Psoas muscle (tissue), 8 donors: ENCODE results near the gene ANTKMT. TPM values are rescaled to one million over a fixed set of nuclear protein-coding genes. Genes with fewer than 3 reads are reported as not detected.

Experiments used
- ATAC-seq, 4 donors: fragments of 200-7000 bp; cut with Tn5 transposase; one replicate each; pipeline ENCODE4 v1.9.1; 2020; ENCODE audit warnings: moderate library complexity in 3 of 4, mild to moderate bottlenecking in 2 of 4
- DNase-seq, 2 donors: peaks; one replicate each; pipeline ENCODE4 v3.0.0-alpha.2; 2020
- H3K27ac ChIP-seq: fragments of 200-600 bp; one replicate; pipeline ENCODE4 v1.8.0; 2022
- H3K27me3 ChIP-seq, 3 donors: fragments of 200-600 bp in 1 of 3; one replicate each; pipeline versions ENCODE4 v1.6.1 to v1.8.0; 2013 to 2022; ENCODE audit warnings: low read length in 2 of 3, mild to moderate bottlenecking in 2 of 3, moderate library complexity in 1 of 3; ENCODE audit not compliant: insufficient read depth in 3 of 3
- H3K36me3 ChIP-seq, 2 donors: fragments of 200-600 bp in 1 of 2; one replicate each; pipeline versions ENCODE4 v1.6.1 to v1.8.0; 2013 to 2022; ENCODE audit warnings: low read depth in 1 of 2, mild to moderate bottlenecking in 1 of 2, moderate library complexity in 1 of 2; ENCODE audit not compliant: insufficient read depth in 1 of 2
- H3K4me1 ChIP-seq: fragments of 200-600 bp; one replicate; pipeline ENCODE4 v1.8.0; 2022
- H3K4me3 ChIP-seq: fragments of 200-600 bp; one replicate; pipeline ENCODE4 v1.8.0; 2022; ENCODE audit warnings: mild to moderate bottlenecking
- H3K9me3 ChIP-seq: fragments of 200-600 bp; one replicate; pipeline ENCODE4 v1.8.0; 2022
- WGBS, 3 donors: extraction: QIAGEN DNeasy Blood & Tissue Kit; methylation state at CpG; one replicate each; pipeline versions ENCODE4 v1.1.6 to v1.1.7; 2013; 5-methylcytosine and 5-hydroxymethylcytosine counted together
- intact Hi-C, 2 donors: fragments of 100-400 bp; cut with DNase I; formaldehyde crosslinking; loops; one replicate each; pipeline versions ENCODE4 v1.11.0 to v1.14.2; 2022
- polyA plus RNA-seq, 3 donors: library from polyadenylated mRNA; stranded (reverse); fragments of 200-250 nt; gene quantifications; one replicate each; pipeline ENCODE4 v1.2.3, GENCODE V29; 2013
- total RNA-seq, 4 donors: library from RNA; stranded (reverse); fragmentation: NEBNext Ultra II Directional in 2 of 4; extraction: Animal tissue kit (Norgen Biotek cat#: 25700) in 2 of 4; gene quantifications; one replicate each; pipeline versions ENCODE4 v1.2.1 to v1.2.4, GENCODE V29; 2021 to 2023
- TF ChIP-seq, protein P1 (sequence below): fragments of 200-600 bp; IDR thresholded peaks from one replicate; pipeline ENCODE4 v1.8.0; 2022; ENCODE audit warnings: antibody characterized with exemption
- donor health status: healthy with polysubstance abuse.
- donor health status: DM: no; HTN: no; CAD: no; lungs with moderate emphysema.
- donor health status: Bipolar disorder and iron deficiency.
- donor health status: healthy.
- donor health status: DM: yes; HTN: yes; CAD: no.
- donor health status: DM: no; HTN: no; CAD: no.
- donor health status: DM: no; HTN: no; CAD: no.
- donor health status: DM: yes; HTN: yes; CAD: no.

Gene ANTKMT
- total and polyA plus RNA-seq, 7 donors, result 16.1 to 56.0 (median 33.5) TPM

DNA sequence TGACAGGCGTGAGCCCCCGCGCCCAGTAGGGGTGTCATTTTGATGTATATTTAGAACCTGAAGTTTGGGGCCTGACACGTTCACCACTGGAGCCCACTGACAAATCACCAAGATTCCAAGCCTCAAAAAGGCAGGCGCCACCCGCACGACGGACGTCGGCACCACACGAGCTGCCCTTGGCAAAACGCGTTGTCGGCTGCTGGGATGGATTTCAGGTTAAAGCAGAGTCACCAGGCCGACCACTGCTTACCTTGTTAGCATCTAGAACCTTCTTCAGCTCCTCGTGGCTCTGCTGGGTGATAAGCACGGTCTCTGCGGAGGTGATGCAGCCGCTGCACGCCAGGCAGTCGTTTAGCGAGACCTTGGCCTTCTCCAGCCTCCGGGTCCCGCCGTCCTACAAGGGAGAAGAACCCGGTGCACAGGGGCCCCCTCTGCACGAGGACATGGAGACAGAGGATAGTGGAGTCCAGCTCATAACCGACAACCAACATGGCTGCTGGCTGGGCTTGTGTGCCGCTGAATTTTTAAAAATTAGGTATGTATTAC is 16.1 kb downstream of the ANTKMT start:
- Histone ChIP-seq H3K36me3 (peaks cover 3 to 66% of the 10 kb centered on the region in 2 donors), H3K27ac (no peak overlapping the region), H3K9me3 (no peaks in the 10 kb centered on the region), H3K4me3 (no peak overlapping the region), H3K4me1 (peaks cover 12% of the 10 kb centered on the region), H3K27me3 (no peaks in the 10 kb centered on the region)
- WGBS, 3 donors, result 92 to 94% (median 92%) methylated on average over 29 of the region's 29 CpGs
- intact Hi-C loops, result no loop called here
- no peak for ATAC-seq
- TF ChIP-seq, protein P1, sequence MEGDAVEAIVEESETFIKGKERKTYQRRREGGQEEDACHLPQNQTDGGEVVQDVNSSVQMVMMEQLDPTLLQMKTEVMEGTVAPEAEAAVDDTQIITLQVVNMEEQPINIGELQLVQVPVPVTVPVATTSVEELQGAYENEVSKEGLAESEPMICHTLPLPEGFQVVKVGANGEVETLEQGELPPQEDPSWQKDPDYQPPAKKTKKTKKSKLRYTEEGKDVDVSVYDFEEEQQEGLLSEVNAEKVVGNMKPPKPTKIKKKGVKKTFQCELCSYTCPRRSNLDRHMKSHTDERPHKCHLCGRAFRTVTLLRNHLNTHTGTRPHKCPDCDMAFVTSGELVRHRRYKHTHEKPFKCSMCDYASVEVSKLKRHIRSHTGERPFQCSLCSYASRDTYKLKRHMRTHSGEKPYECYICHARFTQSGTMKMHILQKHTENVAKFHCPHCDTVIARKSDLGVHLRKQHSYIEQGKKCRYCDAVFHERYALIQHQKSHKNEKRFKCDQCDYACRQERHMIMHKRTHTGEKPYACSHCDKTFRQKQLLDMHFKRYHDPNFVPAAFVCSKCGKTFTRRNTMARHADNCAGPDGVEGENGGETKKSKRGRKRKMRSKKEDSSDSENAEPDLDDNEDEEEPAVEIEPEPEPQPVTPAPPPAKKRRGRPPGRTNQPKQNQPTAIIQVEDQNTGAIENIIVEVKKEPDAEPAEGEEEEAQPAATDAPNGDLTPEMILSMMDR, result no peak
- no peak for DNase-seq

GRCh38 chr16:739560-740458 is 18.9 kb downstream of the ANTKMT start:
- H3K4me1 ChIP-seq, result peaks cover 12% of the 10 kb centered on the region
- no peak for DNase-seq
- 41 to 44% (median 42%) methylated on average over 36 to 38 of the region's 38 CpGs for WGBS, 3 donors
- H3K9me3 ChIP-seq, result no peaks in the 10 kb centered on the region
- ATAC-seq, result peak in 1 of 4 donors; percentile 1
- H3K27me3 ChIP-seq, result peaks cover 0 to 8% (median 0%) of the 10 kb centered on the region in 3 donors
- H3K27ac ChIP-seq, result peak overlapping the region; percentile 77
- H3K4me3 ChIP-seq, result peak overlapping the region; percentile 93
- H3K36me3 ChIP-seq, result peaks cover 0 to 38% of the 10 kb centered on the region in 2 donors
- intact Hi-C loops, result no loop called here
- TF ChIP-seq, protein P1, result no peak

DNA sequence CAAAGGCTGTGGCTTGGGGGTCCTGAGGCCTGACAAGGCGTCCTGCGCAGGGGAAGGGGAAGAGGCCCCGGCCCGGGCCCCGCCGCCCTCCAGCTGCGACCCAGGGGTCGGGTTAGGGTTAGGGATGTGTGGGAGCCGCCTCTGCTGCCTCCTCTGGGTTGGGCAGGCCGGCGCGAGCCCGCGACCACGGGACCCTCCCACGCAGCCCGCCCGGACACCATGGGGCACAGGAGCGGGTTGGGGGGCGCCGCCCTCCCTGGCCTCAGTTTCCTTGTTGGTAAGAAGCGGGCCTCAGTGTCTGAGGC is 19.5 kb downstream of the ANTKMT start:
- 0 to 3% (median 0%) methylated on average over 7 to 22 of the region's 22 CpGs for WGBS, 3 donors
- Histone ChIP-seq H3K4me3 (peak overlapping the region; percentile 93), H3K9me3 (no peaks in the 10 kb centered on the region), H3K27ac (peak overlapping the region; percentile 77), H3K4me1 (peaks cover 12% of the 10 kb centered on the region), H3K27me3 (peaks cover 0 to 10% (median 0%) of the 10 kb centered on the region in 3 donors), H3K36me3 (peaks cover 0 to 34% of the 10 kb centered on the region in 2 donors)
- no peak for DNase-seq
- peak; percentile 23 to 43 (median 34) for ATAC-seq
- intact Hi-C loops, result no loop called here
- TF ChIP-seq, protein P1, result no peak

DNA sequence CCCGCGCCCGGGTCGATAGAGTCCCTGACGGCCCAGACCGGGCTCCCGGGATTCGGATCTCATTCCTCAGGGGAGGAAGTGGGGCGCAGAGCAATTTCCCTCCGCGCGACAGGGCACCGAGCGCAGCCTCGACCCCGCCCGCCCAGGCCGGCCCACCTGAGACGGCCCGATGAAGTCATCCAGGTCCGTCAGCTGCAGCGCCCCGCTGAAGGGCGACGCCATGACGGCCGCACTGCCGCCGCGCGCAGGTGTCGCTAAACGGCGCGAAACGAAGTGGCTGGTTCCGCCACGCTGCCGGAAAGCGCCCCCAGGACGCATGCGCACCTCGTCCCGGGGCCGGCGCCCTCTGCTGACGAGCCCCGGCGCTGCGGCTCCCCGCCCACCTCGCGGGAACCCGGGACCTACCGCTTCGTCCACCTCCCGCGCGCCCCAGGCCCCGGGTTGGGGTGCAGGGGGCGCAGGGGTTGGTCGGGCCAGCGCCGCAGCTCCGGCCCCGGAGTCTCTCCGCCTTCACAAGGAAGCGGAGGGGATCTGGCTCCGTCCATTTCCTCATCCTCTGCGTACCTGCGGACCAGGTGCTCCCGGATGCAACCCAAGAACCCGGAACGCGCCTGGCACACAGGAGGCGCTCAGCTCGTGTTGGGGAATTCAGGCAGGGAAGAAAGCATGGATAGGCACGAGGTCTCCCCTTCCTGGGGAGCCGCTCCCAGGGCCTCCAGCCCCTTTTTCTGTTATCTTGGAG is 20.0 kb downstream of the ANTKMT start, which contains the start of gene CIAO3:
CIAO3 (minus strand) TSS at position 234 of the 742 bp plus-strand sequence; CDS start at position 222, 12 bp downstream.
- Histone ChIP-seq H3K27me3 (peaks cover 0 to 10% (median 0%) of the 10 kb centered on the region in 3 donors), H3K36me3 (peaks cover 0 to 28% of the 10 kb centered on the region in 2 donors), H3K27ac (peak within 1 kb of the TSS; percentile 77), H3K4me1 (peaks cover 12% of the 10 kb centered on the region), H3K9me3 (no peaks in the 10 kb centered on the region), H3K4me3 (peak within 1 kb of the TSS; percentile 93)
- TF ChIP-seq, protein P1, result peak; percentile 90
- DNase-seq (peak; percentile 90 to 94), ATAC-seq (peak; percentile 95 to 98 (median 98))
- intact Hi-C loops, result loop anchor here in 1 of 2 donors (1.0 kb wide), 1 partner anchor 30 kb away; no protein-coding TSS in a partner anchor
- 1% methylated on average over 50 to 79 of the region's 79 CpGs for WGBS, 3 donors
